A549 (cell line): ENCODE data around the gene NEUROG2. TPM values are rescaled to one million over a fixed set of nuclear protein-coding genes. Genes with fewer than 3 reads are reported as not detected.

Source experiments
- ATAC-seq, 2 experiments: fragments of 200-7000 bp in 1 of 2; fragments of >200 bp in 1 of 2; cut with Nextera tagmentation in 1 of 2; cut with Tn5 transposase in 1 of 2; 3 replicates each; pipeline versions ENCODE4 v1.8.0 to v1.9.1; 2018 to 2020; ENCODE audit warnings: mild to moderate bottlenecking in 1 of 2, moderate library complexity in 1 of 2
- CTCF ChIA-PET: fragments of 300-600 bp; sonication (Branson Sonifier 250); formaldehyde crosslinking; extraction: SDS; loops from one replicate; lab custom pipeline; 2021; ENCODE audit warnings: antibody characterized with exemption, inconsistent platforms; lab: Yijun Ruan, JAX
- POLR2A ChIA-PET: fragments of 350-600 bp; formaldehyde crosslinking; extraction: SDS; loops from one replicate; lab custom pipeline; 2021; ENCODE audit warnings: antibody characterized with exemption, inconsistent platforms; lab: Yijun Ruan, JAX
- DNase-seq, 2 experiments: peaks; one replicate each; pipeline versions ENCODE4 v3.0.0 to v3.0.0-alpha.2; 2011 to 2016; ENCODE audit warnings: low read depth in 1 of 2, low spot score in 1 of 2
- FAIRE-seq: peaks from 2 replicates; lab custom pipeline; 2011; peaks lifted over from hg19 to GRCh38; lab: Jason Lieb, UNC
- H3K27ac ChIP-seq, 2 experiments: fragments of >200 bp; sonication (Bioruptor Twin); formaldehyde crosslinking; 3 replicates each; pipeline ENCODE4 v1.5.1; 2016 to 2017
- H3K4me1 ChIP-seq: fragments of >200 bp; sonication (Bioruptor Twin); formaldehyde crosslinking; 3 replicates; pipeline ENCODE4 v1.6.1; 2016
- H3K4me2 ChIP-seq: fragments of >200 bp; sonication (Bioruptor Twin); formaldehyde crosslinking; 3 replicates; pipeline ENCODE4 v1.6.1; 2016
- H3K4me3 ChIP-seq: fragments of >200 bp; sonication (Bioruptor Twin); formaldehyde crosslinking; 3 replicates; pipeline ENCODE4 v1.5.1; 2016
- H3K9me3 ChIP-seq: fragments of >200 bp; sonication (Bioruptor Twin); formaldehyde crosslinking; 3 replicates; pipeline ENCODE4 v1.6.1; 2016
- ATOH8 ChIP-seq: fragments of 250-450 bp; sonication (Bioruptor Pico); IDR thresholded peaks from 2 replicates; pipeline ENCODE4 v1.5.0; 2020; ENCODE audit warnings: low read depth, mild to moderate bottlenecking, moderate library complexity
- BCL3 ChIP-seq: fragments of >200 bp; sonication (Bioruptor Twin); formaldehyde crosslinking; IDR thresholded peaks from 3 replicates; pipeline ENCODE4 v1.6.1; 2016
- BHLHE40 ChIP-seq: IDR thresholded peaks from 2 replicates; pipeline ENCODE4 v1.6.1; 2012; ENCODE audit warnings: low read depth, low read length, inconsistent platforms
- CBX2 ChIP-seq: fragments of 200-600 bp; sonication (generic); IDR thresholded peaks from 2 replicates; pipeline ENCODE4 v1.6.1; 2016; ENCODE audit warnings: low read depth, mild to moderate bottlenecking, borderline replicate concordance
- CEBPB ChIP-seq, 2 experiments: fragments of >200 bp in 1 of 2; sonication (Bioruptor Twin) in 1 of 2; formaldehyde crosslinking in 1 of 2; IDR thresholded peaks; 2 replicates each; pipeline ENCODE4 v1.6.1; 2012 to 2016
- CHD2 ChIP-seq: fragments of 150-350 bp; IDR thresholded peaks from 2 replicates; pipeline ENCODE4 v1.6.1; 2014; ENCODE audit warnings: low read length; ENCODE audit not compliant: partially characterized antibody
- CHD4 ChIP-seq: fragments of 200-600 bp; sonication (generic); IDR thresholded peaks from 2 replicates; pipeline ENCODE4 v1.6.1; 2016; ENCODE audit warnings: antibody characterized with exemption, mild to moderate bottlenecking, borderline replicate concordance
- EP300 ChIP-seq, 2 experiments: fragments of >200 bp; sonication (Bioruptor Twin); formaldehyde crosslinking; IDR thresholded peaks; 2 replicates in 1 of 2; 3 replicates in 1 of 2; pipeline ENCODE4 v1.6.1; 2016 to 2017
- HDAC2 ChIP-seq: fragments of 200-600 bp; sonication (generic); IDR thresholded peaks from 2 replicates; pipeline ENCODE4 v1.6.1; 2016
- HES2 ChIP-seq: fragments of >200 bp; sonication (Bioruptor Twin); formaldehyde crosslinking; IDR thresholded peaks from 2 replicates; pipeline ENCODE4 v1.6.1; 2016
- HOXA7 ChIP-seq: fragments of 250-450 bp; sonication (Bioruptor Pico); IDR thresholded peaks from 2 replicates; pipeline ENCODE4 v1.5.0; 2020; ENCODE audit warnings: mild to moderate bottlenecking, moderate library complexity
- HOXB13 ChIP-seq: fragments of 250-450 bp; sonication (Bioruptor Pico); IDR thresholded peaks from 2 replicates; pipeline ENCODE4 v1.5.0; 2020; ENCODE audit warnings: low read depth, mild to moderate bottlenecking, moderate library complexity
- HOXB5 ChIP-seq: fragments of 250-450 bp; sonication (Bioruptor Pico); IDR thresholded peaks from 2 replicates; pipeline ENCODE4 v1.5.0; 2020; ENCODE audit warnings: mild to moderate bottlenecking, moderate library complexity
- KDM5A ChIP-seq: fragments of 200-600 bp; sonication (generic); IDR thresholded peaks from 2 replicates; pipeline ENCODE4 v1.6.1; 2016; ENCODE audit warnings: antibody characterized with exemption, mild to moderate bottlenecking
- NFE2L2 ChIP-seq: fragments of 150-350 bp; conservative IDR thresholded peaks from 2 replicates; pipeline ENCODE4 v1.6.1; 2014; ENCODE audit warnings: low read length
- POLR2A ChIP-seq: IDR thresholded peaks from 2 replicates; pipeline ENCODE4 v1.6.1; 2012; ENCODE audit warnings: mild to moderate bottlenecking, low read length
- POLR2AphosphoS2 ChIP-seq: conservative IDR thresholded peaks from 2 replicates; pipeline ENCODE4 v1.6.1; 2012; ENCODE audit warnings: low read length, improper control_type of control experiment, inconsistent platforms
- RAD21 ChIP-seq, 2 experiments: fragments of >200 bp in 1 of 2; sonication (Bioruptor Twin) in 1 of 2; formaldehyde crosslinking in 1 of 2; IDR thresholded peaks in 1 of 2; conservative IDR thresholded peaks in 1 of 2; 2 replicates in 1 of 2; 3 replicates in 1 of 2; pipeline ENCODE4 v1.6.1; 2012 to 2018; ENCODE audit warnings: inconsistent platforms in 1 of 2
- REST ChIP-seq: fragments of 200-600 bp; sonication (generic); IDR thresholded peaks from 2 replicates; pipeline ENCODE4 v1.6.1; 2016; ENCODE audit warnings: antibody characterized with exemption, mild to moderate bottlenecking, moderate library complexity
- TFCP2L1 ChIP-seq: fragments of 250-450 bp; sonication (Bioruptor Pico); IDR thresholded peaks from 2 replicates; pipeline ENCODE4 v1.5.0; 2021; ENCODE audit warnings: mild to moderate bottlenecking
- USF2 ChIP-seq: fragments of 450-650 bp; IDR thresholded peaks from 2 replicates; pipeline ENCODE4 v1.6.1; 2014; ENCODE audit warnings: antibody characterized with exemption
- ZFP36 ChIP-seq: fragments of 450-650 bp; IDR thresholded peaks from 2 replicates; pipeline ENCODE4 v1.6.1; 2014; ENCODE audit warnings: borderline replicate concordance; ENCODE audit not compliant: partially characterized antibody
- ZNF302 ChIP-seq: fragments of 250-450 bp; sonication (Bioruptor Pico); IDR thresholded peaks from 2 replicates; pipeline ENCODE4 v1.9.0; 2021; ENCODE audit warnings: inconsistent platforms, mild to moderate bottlenecking, moderate library complexity
- ZSCAN20 ChIP-seq: fragments of 250-450 bp; sonication (Bioruptor Pico); IDR thresholded peaks from 2 replicates; pipeline ENCODE4 v1.8.0; 2022; ENCODE audit warnings: mild to moderate bottlenecking, moderate library complexity
- WGBS: methylation state at CpG from one replicate; pipeline ENCODE4 v1.1.6; 2017; ENCODE audit errors: missing lambda C conversion rate; 5-methylcytosine and 5-hydroxymethylcytosine counted together
- polyA plus RNA-seq, 4 experiments: library from polyadenylated mRNA; depleted of rRNA in 3 of 4; stranded (reverse); fragments of >200 nt; fragmentation: RNase III in 1 of 4; extraction: RNeasy Plus Mini Kit Qiagen cat#74134 plus additional on column Dnase treatment in 1 of 4; gene quantifications; 2 replicates in 3 of 4; 3 replicates in 1 of 4; pipeline ENCODE4 v1.2.3, GENCODE V29; 2011 to 2017

Gene NEUROG2
- polyA plus RNA-seq, 2 of the 4 experiments (the other 2 are of a cell fraction) = not detected

GRCh38 chr4:112562254-112562879, 46.4 kb upstream of the NEUROG2 start:
- ChIA-PET CTCF (interaction anchor here (1.8 kb wide), 1 partner anchor 38 kb away, joined by 5 read pairs; no protein-coding TSS in a partner anchor), POLR2A (no interaction called here)
- ATAC-seq = no peak
- no peak for TF ChIP-seq ZNF302 (CRISPR knock-in tag)
- no peak for TF ChIP-seq CBX2
- no peak for TF ChIP-seq HDAC2
- TF ChIP-seq BHLHE40 = no peak
- no peak for TF ChIP-seq NFE2L2
- no peak for TF ChIP-seq CEBPB (IDR thresholded peaks at IDR 0.05)
- no peak for TF ChIP-seq HOXB5 (CRISPR knock-in tag)
- TF ChIP-seq HOXA7 (CRISPR knock-in tag) = no peak
- TF ChIP-seq CHD2 = no peak
- TF ChIP-seq ZSCAN20 (CRISPR knock-in tag) = no peak
- TF ChIP-seq KDM5A = no peak
- no peak for TF ChIP-seq POLR2AphosphoS2
- no peak for TF ChIP-seq REST
- TF ChIP-seq TFCP2L1 (CRISPR knock-in tag) = no peak
- TF ChIP-seq RAD21 (conservative IDR thresholded peaks at IDR 0.05 in 1 of 2, IDR thresholded peaks at IDR 0.05 in 1 of 2) = no peak
- no peak for TF ChIP-seq HES2
- TF ChIP-seq ZFP36 = no peak
- no peak for FAIRE-seq
- H3K4me2 ChIP-seq = no peak overlapping the region
- no peak overlapping the region for H3K27ac ChIP-seq
- H3K4me3 ChIP-seq = no peak overlapping the region
- H3K9me3 ChIP-seq = no peaks in the 10 kb centered on the region
- H3K4me1 ChIP-seq = no peaks in the 10 kb centered on the region
- no peak for DNase-seq
- WGBS = 86% methylated on average over 2 of the region's 2 CpGs

- no peak overlapping the region for H3K27ac ChIP-seq
- no peak for TF ChIP-seq POLR2A
- DNase-seq = no peak
- H3K4me1 ChIP-seq = no peaks in the 10 kb centered on the region
- no peak for FAIRE-seq
- H3K4me3 ChIP-seq = no peak overlapping the region
- ATAC-seq = no peak
- ChIA-PET CTCF (interaction anchor here (0.8 kb wide), 1 partner anchor 36 kb away, joined by 3 read pairs; no protein-coding TSS in a partner anchor), POLR2A (no interaction called here)
- H3K4me2 ChIP-seq = no peak overlapping the region
- H3K9me3 ChIP-seq = no peaks in the 10 kb centered on the region
- WGBS = 94% methylated on average over 2 of the region's 2 CpGs
These were observed 44.1 kb upstream of the NEUROG2 start for GRCh38 chr4:112560084-112560483.

- no peak overlapping the region for H3K4me2 ChIP-seq
- DNase-seq (no peak), FAIRE-seq (no peak), ATAC-seq (no peak)
- no peak overlapping the region for H3K4me3 ChIP-seq
- H3K27ac ChIP-seq = no peak overlapping the region
- ChIA-PET POLR2A (no interaction called here), CTCF (interaction anchor here (0.6 to 1.0 kb wide), 3 partner anchors 8 to 1578 kb away, joined by 3 read pairs; no protein-coding TSS in a partner anchor)
- WGBS = 93% methylated on average over 3 of the region's 3 CpGs
- no peaks in the 10 kb centered on the region for H3K4me1 ChIP-seq
- H3K9me3 ChIP-seq = no peaks in the 10 kb centered on the region
- TF ChIP-seq ZSCAN20 (CRISPR knock-in tag) = no peak
- no peak for TF ChIP-seq HOXB13 (CRISPR knock-in tag)
- no peak for TF ChIP-seq USF2
- no peak for TF ChIP-seq CHD4
- no peak for TF ChIP-seq ATOH8
- TF ChIP-seq HDAC2 = no peak
- TF ChIP-seq BCL3 = no peak
- no peak for TF ChIP-seq EP300 (IDR thresholded peaks at IDR 0.05)
- no peak for TF ChIP-seq REST
These were observed 43.1 kb upstream of the NEUROG2 start for GRCh38 chr4:112559053-112559452.
